Measurements from ENCODE around the gene BRD2. TPM values are rescaled to one million over a fixed set of nuclear protein-coding genes. Genes with fewer than 3 reads are reported as not detected.

BRD2 gene
- total and polyA plus RNA-seq, 9 of the 15 experiments (the other 6 are each of a cell fraction or from before 2014, with no cell fraction given): 19.0 to 252 (median 181) TPM

GRCh38 chr6:32970413-32971241 is 2.2 kb downstream of the BRD2 start (continued):
- TF ChIP-seq PRDM10 (IDR thresholded peaks at IDR 0.05; ENCODE audit: partially characterized antibody) (no peak), POLR2G (IDR thresholded peaks at IDR 0.05; ENCODE audit: low read depth, low read length) (peak; percentile 67), NCOA6 (IDR thresholded peaks at IDR 0.05) (no peak), TSC22D4 (tag; IDR thresholded peaks at IDR 0.05) (no peak), HMG20B (CRISPR knock-in tag; IDR thresholded peaks at IDR 0.05) (no peak), RBM34 (IDR thresholded peaks at IDR 0.05; ENCODE audit: borderline replicate concordance, insufficient read depth, low read length) (no peak), CEBPG (CRISPR knock-in tag; IDR thresholded peaks at IDR 0.05) (no peak), CEBPG (tag; conservative IDR thresholded peaks at IDR 0.05 in 1 of 2, IDR thresholded peaks at IDR 0.05 in 1 of 2) (no peak), MXD1 (CRISPR knock-in tag; IDR thresholded peaks at IDR 0.05; ENCODE audit: borderline replicate concordance, poor library complexity, severe bottlenecking) (no peak), FOXA3 (CRISPR knock-in tag; conservative IDR thresholded peaks at IDR 0.05 in 1 of 2, IDR thresholded peaks at IDR 0.05 in 1 of 2) (no peak; a peak in 1 of 4 replicates), SNRNP70 (optimal IDR thresholded peaks at IDR 0.05; ENCODE audit: low read depth, low read length) (no peak), NONO (IDR thresholded peaks at IDR 0.05; ENCODE audit: low read depth in 2 of 2, low read length in 1 of 2) (no peak), NR2C1 (IDR thresholded peaks at IDR 0.05) (no peak), NR2C1 (tag; IDR thresholded peaks at IDR 0.05) (no peak; the same call in 1 of the 2 replicates), TBP (optimal IDR thresholded peaks at IDR 0.05; ENCODE audit: low read depth, low read length) (no peak), BMI1 (IDR thresholded peaks at IDR 0.05; ENCODE audit: low read length) (no peak), HSF4 (CRISPR knock-in tag; IDR thresholded peaks at IDR 0.05; ENCODE audit: borderline replicate concordance) (no peak), CCNT2 (IDR thresholded peaks at IDR 0.05; ENCODE audit: borderline replicate concordance, extremely low read depth, insufficient read length, low read depth, low read length) (peak; percentile 51), TAL1 (IDR thresholded peaks at IDR 0.05) (no peak), SIN3B (IDR thresholded peaks at IDR 0.05; ENCODE audit: low read depth) (no peak), SAP30 (IDR thresholded peaks at IDR 0.05; ENCODE audit: borderline replicate concordance, insufficient read depth, low read depth, low read length, poor library complexity, severe bottlenecking) (no peak), RUNX1 (IDR thresholded peaks at IDR 0.05; ENCODE audit: low read depth) (no peak), NFE2L1 (tag; IDR thresholded peaks at IDR 0.05; ENCODE audit: borderline replicate concordance, low read depth) (no peak), CAMTA2 (CRISPR knock-in tag; conservative IDR thresholded peaks at IDR 0.05) (no peak), ARID1B (IDR thresholded peaks at IDR 0.05) (no peak; the same call in 1 of the 2 replicates)

Data from K562 (cell line).